Lower lobe of right lung (tissue), 2 donors: ENCODE results near the gene ACTL6B. TPM values are rescaled to one million over a fixed set of nuclear protein-coding genes. Genes with fewer than 3 reads are reported as not detected.
A peak's percentile ranks its signal among the peaks of the same experiment; 100 is the strongest.

ENCODE experiments used
- ATAC-seq, 2 donors: fragments of 200-7000 bp; cut with Tn5 transposase; one replicate each; pipeline ENCODE4 v1.9.1; 2020 to 2022; ENCODE audit warnings: mild to moderate bottlenecking in 2 of 2, moderate library complexity in 2 of 2
- DNase-seq: peaks from one replicate; pipeline ENCODE4 v3.0.0-alpha.2; 2020
- H3K27ac ChIP-seq: fragments of 200-600 bp; one replicate; pipeline ENCODE4 v1.8.0; 2022
- H3K27me3 ChIP-seq: fragments of 200-600 bp; one replicate; pipeline ENCODE4 v1.8.0; 2022; ENCODE audit warnings: low read depth
- H3K36me3 ChIP-seq: fragments of 200-600 bp; one replicate; pipeline ENCODE4 v1.8.0; 2022; ENCODE audit warnings: mild to moderate bottlenecking
- H3K4me1 ChIP-seq: fragments of 200-600 bp; one replicate; pipeline ENCODE4 v1.8.0; 2022
- H3K4me3 ChIP-seq: fragments of 200-600 bp; one replicate; pipeline ENCODE4 v1.8.0; 2022; ENCODE audit warnings: mild to moderate bottlenecking
- H3K9me3 ChIP-seq: fragments of 200-600 bp; one replicate; pipeline ENCODE4 v1.8.0; 2022
- CTCF ChIP-seq: fragments of 200-600 bp; IDR thresholded peaks from one replicate; pipeline ENCODE4 v1.8.0; 2022; ENCODE audit warnings: antibody characterized with exemption, mild to moderate bottlenecking
- intact Hi-C: fragments of 100-400 bp; cut with DNase I; formaldehyde crosslinking; loops from one replicate; pipeline ENCODE4 v1.11.0; 2022
- total RNA-seq: library from RNA; stranded (reverse); fragmentation: NEBNext Ultra II Directional; extraction: Animal tissue kit (Norgen Biotek cat#: 25700); gene quantifications from one replicate; pipeline ENCODE4 v1.2.1, GENCODE V29; 2021
- donor health status: DM: no; HTN: yes; CAD: no; lungs with severe emphysema.

ACTL6B gene
- total RNA-seq, 1 donor from 2014 or later: not detected

DNA sequence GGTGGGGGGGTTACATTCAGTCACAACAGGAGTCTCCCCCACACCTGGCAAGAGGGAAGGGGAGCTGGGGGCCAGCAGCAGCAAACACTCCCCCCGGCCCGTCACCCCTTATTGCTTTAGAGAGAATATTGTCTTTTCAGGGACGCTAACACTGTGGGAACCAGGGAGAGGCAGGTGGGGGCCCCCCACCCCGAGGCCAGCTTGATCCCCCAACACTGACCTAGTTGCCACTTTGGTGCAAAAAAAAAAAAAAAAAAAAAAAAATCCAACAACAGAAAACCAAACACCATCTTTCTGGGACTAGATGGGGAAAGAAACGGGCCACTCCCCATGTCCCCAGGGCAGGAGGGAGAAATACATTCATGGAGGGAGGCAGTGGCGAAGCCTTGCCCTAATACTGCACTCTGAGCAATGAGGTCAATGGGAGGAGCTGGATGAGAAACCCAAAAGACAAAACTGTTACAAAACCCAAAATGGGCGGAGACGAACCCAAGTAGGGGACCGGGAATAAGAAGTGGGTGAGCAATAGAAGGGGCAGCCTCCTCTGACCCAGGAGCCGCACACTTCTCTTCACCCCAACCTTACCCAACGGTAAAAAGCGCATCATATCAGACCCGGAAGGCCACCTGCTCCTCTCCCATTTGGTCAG is 23.8 kb upstream of the ACTL6B start:
- H3K4me3 ChIP-seq: no peak overlapping the region
- no peaks in the 10 kb centered on the region for H3K27me3 ChIP-seq
- intact Hi-C loops: no loop called here
- H3K9me3 ChIP-seq: no peaks in the 10 kb centered on the region
- peaks cover 36% of the 10 kb centered on the region for H3K4me1 ChIP-seq
- ATAC-seq: no peak
- H3K36me3 ChIP-seq: peaks cover 89% of the 10 kb centered on the region
- TF ChIP-seq CTCF: no peak
- no peak overlapping the region for H3K27ac ChIP-seq
- DNase-seq: no peak

GRCh38 chr7:100679129-100679926 is 23.1 kb upstream of the ACTL6B start:
- Histone ChIP-seq H3K27ac (no peak overlapping the region), H3K9me3 (no peaks in the 10 kb centered on the region), H3K27me3 (no peaks in the 10 kb centered on the region), H3K4me3 (no peak overlapping the region), H3K36me3 (peaks cover 82% of the 10 kb centered on the region), H3K4me1 (peaks cover 36% of the 10 kb centered on the region)
- DNase-seq: no peak
- ATAC-seq: no peak
- intact Hi-C loops: no loop called here
- no peak for TF ChIP-seq CTCF

GRCh38 chr7:100678291-100678984 is 22.2 kb upstream of the ACTL6B start:
- Histone ChIP-seq H3K4me1 (peaks cover 36% of the 10 kb centered on the region), H3K9me3 (no peaks in the 10 kb centered on the region), H3K27me3 (no peaks in the 10 kb centered on the region), H3K36me3 (peaks cover 73% of the 10 kb centered on the region), H3K4me3 (no peak overlapping the region), H3K27ac (no peak overlapping the region)
- TF ChIP-seq CTCF: no peak
- intact Hi-C loops: no loop called here
- ATAC-seq (no peak), DNase-seq (no peak)

DNA sequence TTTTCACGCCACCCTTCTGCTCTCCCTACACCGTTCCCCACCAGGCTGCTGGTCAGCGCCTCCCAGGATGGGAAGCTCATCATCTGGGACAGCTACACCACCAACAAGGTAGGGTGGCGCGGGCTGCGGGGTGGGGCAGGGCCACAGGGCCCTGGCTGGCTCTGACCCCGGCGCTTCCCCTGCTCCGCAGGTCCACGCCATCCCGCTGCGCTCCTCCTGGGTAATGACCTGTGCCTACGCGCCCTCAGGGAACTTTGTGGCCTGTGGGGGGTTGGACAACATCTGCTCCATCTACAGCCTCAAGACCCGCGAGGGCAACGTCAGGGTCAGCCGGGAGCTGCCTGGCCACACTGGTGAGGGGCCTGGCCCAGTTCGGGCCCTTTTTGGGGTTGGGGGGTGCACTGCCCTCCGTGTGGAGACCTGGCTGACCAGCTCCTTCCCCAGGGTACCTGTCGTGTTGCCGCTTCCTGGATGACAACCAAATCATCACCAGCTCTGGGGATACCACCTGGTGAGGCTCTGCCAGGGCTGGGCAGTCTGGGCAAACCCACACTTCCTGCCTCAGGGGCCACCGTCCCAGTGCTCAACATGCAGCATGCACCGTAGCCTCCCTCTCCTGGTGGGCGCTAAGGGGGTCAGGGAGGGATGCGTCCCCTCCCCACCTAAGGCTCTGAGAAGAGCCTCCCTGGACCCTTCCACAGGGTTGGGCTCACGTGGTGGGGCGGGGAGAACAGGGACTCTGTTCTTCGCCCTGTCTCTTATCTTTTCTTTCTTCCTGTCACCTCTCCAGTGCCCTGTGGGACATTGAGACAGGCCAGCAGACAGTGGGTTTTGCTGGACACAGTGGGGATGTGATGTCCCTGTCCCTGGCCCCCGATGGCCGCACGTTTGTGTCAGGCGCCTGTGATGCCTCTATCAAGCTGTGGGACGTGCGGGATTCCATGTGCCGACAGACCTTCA is 21.3 kb upstream of the ACTL6B start:
- peaks cover 41% of the 10 kb centered on the region for H3K4me1 ChIP-seq
- H3K27ac ChIP-seq: no peak overlapping the region
- DNase-seq: peak; percentile 50
- no peak overlapping the region for H3K4me3 ChIP-seq
- H3K36me3 ChIP-seq: peaks cover 64% of the 10 kb centered on the region
- no peak for ATAC-seq
- no peaks in the 10 kb centered on the region for H3K27me3 ChIP-seq
- H3K9me3 ChIP-seq: no peaks in the 10 kb centered on the region
- intact Hi-C loops: no loop called here
- no peak for TF ChIP-seq CTCF
